Activated CD4-positive, alpha-beta T cell treated with anti-CD3 and anti-CD28 coated beads for 4 hours (primary cell): ENCODE data around the gene CTNNA2.

Source experiments
- DNase-seq, 2 donors: peaks; one replicate each; pipeline ENCODE4 v3.0.0-alpha.2; 2020

The CTNNA2 gene

GRCh38 chr2:79861059-79861374 is 348.2 kb downstream of the CTNNA2 start:
- no peak for DNase-seq

- no peak for DNase-seq
Observed at GRCh38 chr2:79862756-79863155, 349.9 kb downstream of the CTNNA2 start.

DNA sequence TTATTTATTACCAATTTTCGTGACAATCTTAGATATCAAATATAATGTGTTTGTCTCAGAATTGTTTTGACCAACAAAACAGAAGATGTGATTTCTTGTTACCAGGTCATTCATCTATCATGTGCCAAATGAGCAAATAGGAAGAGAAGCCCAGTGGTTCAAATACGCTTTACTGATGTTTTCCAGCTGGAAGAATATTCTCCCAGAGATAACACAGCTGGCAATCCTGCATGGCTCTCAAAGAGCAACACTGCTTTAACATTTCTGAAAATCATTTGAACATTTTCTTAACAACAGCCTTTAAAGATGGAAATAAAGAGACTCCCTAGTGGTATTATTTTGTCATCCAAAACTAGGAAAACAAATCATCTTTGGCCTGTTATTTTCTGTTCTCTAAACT is 359.8 kb downstream of the CTNNA2 start:
- DNase-seq = no peak

DNA sequence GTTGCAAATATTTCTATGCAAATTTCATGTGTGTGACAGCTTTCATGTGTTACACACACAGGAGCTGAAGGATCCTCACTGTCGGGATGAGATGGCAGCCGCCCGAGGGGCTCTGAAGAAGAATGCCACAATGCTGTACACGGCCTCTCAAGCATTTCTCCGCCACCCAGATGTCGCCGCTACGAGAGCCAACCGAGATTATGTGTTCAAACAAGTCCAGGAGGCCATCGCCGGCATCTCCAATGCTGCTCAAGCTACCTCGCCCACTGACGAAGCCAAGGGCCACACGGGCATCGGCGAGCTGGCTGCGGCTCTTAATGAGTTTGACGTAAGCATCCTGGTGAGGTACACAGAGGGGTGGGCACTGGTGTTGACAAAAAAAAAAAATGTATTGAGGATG is 361.2 kb downstream of the CTNNA2 start:
- no peak for DNase-seq

- DNase-seq = no peak
Observed at GRCh38 chr2:79876430-79876829, 363.6 kb downstream of the CTNNA2 start.

DNA sequence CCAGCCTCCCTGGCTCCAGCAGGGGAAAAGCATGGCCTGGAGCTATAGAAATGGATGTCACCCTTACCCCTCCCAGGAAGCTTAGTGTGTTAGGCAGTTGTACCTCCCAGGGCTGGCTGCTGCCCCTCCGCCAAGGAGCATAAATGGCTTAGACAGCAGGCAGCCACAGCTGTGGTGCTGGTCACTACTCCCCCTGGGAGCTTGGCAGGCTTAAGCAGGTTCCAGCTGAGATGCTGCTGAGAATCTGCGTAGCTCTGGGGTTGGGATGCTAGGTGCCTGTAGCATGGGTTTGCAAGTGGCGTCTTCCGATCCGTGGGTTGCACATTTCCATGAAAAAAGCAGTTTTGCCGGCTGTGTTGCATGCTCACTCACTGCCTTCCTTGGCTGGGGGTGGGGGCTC is 369.7 kb downstream of the CTNNA2 start:
- DNase-seq = no peak

GRCh38 chr2:79887747-79888374 is 375.0 kb downstream of the CTNNA2 start:
- DNase-seq = peak in 1 of 2 donors; percentile 3

DNA sequence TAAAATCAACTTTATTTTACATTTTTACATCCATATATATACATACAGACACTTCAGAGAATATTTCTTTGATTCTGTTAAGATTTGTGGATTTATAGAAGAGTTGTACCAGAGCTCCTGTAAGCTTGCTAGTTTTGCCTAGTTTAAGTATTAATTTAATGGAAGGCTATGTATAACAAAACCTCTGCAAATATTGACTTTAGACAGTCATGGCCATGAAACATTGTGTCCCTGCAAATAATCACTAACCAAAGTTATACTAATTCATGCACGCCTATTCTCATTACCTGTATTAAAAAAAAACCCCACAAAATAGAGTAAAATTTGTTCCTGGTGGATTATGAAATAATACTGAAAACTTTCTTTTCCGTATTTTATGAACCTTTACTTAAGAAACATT is 379.3 kb downstream of the CTNNA2 start:
- DNase-seq = no peak

DNA sequence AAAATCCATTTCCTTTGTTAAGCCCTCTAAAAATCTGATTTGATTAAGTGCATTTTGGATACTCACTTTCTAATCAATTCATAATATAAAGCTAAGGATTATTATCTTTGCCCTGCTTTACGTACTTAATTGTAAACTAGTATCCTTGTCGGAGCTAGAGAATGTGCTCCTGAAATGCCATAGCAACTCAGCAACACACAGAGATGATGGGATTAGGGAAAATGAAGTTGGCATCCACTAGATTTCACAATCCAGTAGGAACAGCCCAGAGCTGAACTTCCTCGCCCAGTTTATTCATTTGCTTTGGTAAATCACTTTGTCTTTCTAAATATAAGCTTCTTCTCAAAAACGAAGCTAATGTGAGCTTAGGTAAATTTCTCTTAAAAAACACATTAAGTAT is 386.3 kb downstream of the CTNNA2 start:
- DNase-seq = no peak

DNA sequence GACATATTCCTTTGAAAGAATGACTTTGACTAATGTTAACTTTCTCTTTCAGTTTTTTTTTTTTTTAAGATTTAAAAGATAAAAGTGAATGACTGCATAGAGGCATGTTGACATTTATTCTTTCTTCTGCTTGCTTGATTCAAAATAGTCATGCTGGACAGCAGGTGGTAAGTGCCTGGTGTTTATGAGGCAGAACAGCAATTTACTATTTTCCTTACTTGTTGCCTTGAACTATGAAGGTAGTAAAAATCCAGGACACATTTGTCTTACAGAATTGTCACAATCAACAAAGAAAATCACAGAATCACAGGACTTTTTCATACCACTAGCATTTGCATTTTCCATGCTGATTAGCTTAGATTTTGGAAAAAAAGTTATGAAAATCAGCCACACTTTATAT is 388.3 kb downstream of the CTNNA2 start:
- no peak for DNase-seq

- DNase-seq = no peak
Observed at GRCh38 chr2:79903222-79904000, 390.6 kb downstream of the CTNNA2 start.

GRCh38 chr2:79906139-79906890 is 393.5 kb downstream of the CTNNA2 start:
- no peak for DNase-seq

DNA sequence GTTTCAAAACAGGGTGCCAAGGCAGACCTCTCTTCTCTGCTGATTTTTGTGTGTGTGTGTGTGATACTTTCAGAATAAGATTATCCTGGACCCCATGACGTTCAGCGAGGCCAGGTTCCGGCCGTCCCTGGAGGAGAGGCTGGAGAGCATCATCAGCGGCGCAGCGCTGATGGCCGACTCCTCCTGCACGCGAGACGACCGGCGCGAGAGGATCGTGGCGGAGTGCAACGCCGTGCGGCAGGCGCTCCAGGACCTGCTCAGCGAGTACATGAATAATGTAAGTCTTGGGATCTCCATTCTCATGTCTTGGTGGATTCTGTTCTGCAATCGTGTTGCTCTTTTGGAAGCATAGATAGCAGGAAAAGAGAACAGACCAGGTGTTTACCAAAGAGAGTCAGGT is 396.7 kb downstream of the CTNNA2 start:
- no peak for DNase-seq

GRCh38 chr2:79910643-79911042 is 397.8 kb downstream of the CTNNA2 start:
- no peak for DNase-seq

DNA sequence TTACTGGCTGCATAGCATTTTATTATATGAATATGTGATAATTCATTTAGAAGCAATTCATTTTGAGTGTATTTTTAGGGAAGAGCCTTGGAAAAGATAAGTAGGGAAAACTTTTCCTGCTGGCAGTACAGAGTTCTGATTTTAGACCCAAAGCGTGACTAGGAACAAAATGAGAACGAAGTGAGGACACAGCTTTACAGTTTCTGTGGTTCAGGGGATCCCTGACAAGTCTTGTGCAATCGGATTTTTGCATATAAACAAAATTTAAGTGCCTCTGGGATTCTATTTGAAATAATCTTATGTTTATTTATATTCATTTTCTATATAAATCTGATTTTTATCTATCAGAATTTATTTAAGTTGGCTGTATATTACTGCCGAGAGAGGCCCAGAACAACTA is 402.6 kb downstream of the CTNNA2 start:
- no peak for DNase-seq

DNA sequence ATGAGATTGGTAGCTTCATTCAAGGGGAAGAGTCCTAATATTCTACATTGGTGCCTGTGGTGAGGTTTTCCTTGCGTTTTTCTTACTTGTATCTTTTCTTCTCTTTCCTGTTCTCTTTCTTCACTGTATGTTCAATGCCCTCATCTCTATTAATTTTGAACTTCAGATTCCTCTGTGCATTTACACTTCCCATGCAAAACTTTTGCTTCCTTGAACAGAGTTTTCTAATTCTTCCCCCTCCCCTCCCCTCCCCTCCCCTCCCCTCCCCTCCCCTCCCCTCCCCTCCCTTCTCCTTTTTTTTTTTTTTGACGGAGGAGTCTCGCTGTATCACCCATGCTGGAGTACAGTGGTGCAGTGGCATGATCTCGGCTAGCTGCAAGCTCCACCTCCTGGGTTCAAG is 403.4 kb downstream of the CTNNA2 start:
- DNase-seq = no peak

- DNase-seq = no peak
Observed at GRCh38 chr2:79920512-79921076, 407.7 kb downstream of the CTNNA2 start.

DNA sequence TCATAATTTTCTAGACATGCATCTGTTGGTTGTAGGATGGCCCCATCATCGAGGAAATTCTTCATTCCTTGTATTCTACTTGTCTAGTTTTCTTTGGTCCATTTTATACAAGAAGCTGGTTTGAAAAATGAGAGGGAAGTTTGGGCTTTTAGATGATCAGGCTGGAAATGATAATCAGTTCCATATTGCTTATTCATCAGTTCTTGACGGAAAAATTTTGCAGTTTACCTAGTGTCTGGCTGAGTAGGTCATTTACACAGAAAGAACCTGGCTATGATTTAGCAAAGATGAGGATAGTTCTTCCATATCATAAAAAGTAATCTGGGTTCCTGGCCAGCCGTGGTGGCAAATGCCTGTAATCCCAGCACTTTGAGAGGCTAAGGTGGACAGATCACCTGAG is 416.8 kb downstream of the CTNNA2 start:
- DNase-seq = no peak

- DNase-seq = no peak
Observed at GRCh38 chr2:79935046-79935732, 422.3 kb downstream of the CTNNA2 start.

DNA sequence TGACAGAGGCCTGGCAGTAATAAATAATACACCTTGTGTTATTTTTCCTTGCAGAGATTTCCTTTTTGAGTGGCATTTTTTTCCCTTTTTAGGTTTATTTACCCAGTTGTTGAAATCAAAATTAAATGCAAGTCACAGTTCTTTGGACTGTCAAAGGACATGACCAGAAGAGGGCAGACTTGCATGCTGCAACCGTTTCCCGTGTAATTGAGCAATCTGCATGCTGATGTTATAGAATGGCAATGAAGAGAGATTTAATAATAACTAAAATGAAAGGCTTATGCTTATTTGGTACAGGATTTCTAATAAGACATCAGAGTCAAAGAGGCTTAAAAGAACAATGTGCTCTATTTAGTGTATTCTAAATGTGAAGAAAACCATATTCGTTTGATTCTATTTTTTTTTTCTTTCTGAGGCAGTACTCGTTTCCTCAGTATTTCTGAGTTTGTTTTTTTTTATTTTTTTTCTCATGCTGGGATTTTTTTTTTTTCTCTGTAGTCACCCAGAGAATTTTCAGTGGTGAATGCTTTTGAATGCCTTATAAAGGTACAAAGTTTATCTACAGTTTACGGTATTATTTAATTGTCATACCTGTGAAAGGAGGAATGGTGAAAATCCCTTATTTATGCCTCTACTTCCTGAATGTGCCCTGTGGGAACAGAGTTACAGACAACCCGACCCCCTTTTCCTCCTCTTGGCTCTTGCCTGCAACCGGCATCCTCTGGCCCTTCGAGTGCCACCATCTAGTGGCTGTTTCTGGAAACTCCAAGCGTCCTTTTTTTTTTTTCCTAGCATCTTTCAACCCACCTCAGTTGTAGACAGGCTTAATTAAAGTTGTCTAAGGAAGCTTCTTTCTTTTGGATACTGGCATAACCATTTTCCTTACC is 423.2 kb downstream of the CTNNA2 start:
- DNase-seq = no peak

DNA sequence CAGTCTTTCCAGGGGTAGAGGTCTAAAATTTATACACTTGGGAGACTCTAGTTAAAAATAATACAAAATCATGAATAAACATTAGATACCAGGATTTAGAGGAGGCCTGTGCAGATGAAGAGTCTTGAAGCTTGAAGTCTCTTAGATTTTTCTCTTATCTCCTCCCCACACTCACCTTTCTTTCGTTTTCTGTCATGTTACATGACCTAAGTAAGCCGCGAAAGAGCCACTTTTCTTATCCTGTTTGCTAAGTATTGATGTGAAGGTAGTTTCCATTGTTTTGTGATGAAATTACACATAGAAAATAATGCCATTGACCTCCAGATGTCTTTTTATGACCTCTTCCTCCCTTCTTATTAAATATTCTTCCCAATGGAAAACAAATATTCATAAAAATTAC is 423.9 kb downstream of the CTNNA2 start:
- DNase-seq = no peak

DNA sequence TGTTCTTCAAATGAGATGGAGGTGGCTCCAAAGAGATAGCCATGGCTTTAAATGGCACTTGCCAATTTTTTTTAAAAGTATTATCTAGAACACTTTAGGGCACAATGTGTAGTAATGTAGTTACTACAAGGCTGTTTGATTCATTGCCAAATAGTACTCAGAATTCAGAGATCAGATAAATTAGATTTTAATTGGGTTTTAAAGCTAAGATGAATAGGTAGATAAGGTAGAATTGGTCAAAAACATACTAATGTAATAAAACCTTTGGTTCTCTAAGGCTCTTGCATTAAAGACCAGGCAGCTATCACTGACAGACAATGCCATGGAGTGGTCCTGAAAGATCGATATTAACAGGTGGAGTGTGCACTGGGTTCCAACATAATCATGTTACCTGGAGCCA is 425.8 kb downstream of the CTNNA2 start:
- no peak for DNase-seq
